DOHH2 (cell line): Measurements from ENCODE around the gene SVOPL.

Source experiments
- H3F3A ChIP-seq: fragments of 200-600 bp; sonication (generic), shearing (Covaris generic); 2 replicates; pipeline ENCODE4 v1.6.0; 2016; ENCODE audit warnings: antibody characterized with exemption, mild to moderate bottlenecking; ENCODE audit not compliant: control insufficient read depth, insufficient read depth
- H3K27ac ChIP-seq: fragments of 200-600 bp; sonication (generic); 2 replicates; pipeline ENCODE4 v1.5.1; 2014; ENCODE audit warnings: low read depth, mild to moderate bottlenecking, low read length, moderate library complexity
- H3K27me3 ChIP-seq: fragments of 200-600 bp; sonication (generic); 2 replicates; pipeline ENCODE4 v1.6.1; 2014; ENCODE audit warnings: mild to moderate bottlenecking, low read length, mixed read lengths; ENCODE audit not compliant: control insufficient read depth
- H3K36me3 ChIP-seq: fragments of 200-600 bp; sonication (generic); 2 replicates; pipeline ENCODE4 v1.6.1; 2014; ENCODE audit warnings: mild to moderate bottlenecking, low read length, moderate library complexity, mixed read lengths; ENCODE audit not compliant: control insufficient read depth
- H3K4me1 ChIP-seq: fragments of 200-600 bp; sonication (generic); 2 replicates; pipeline ENCODE4 v1.6.1; 2014; ENCODE audit warnings: mild to moderate bottlenecking, low read length, mixed read lengths; ENCODE audit not compliant: control insufficient read depth
- H3K4me2 ChIP-seq: fragments of 200-600 bp; sonication (generic); 2 replicates; pipeline ENCODE4 v1.6.0; 2014; ENCODE audit warnings: mild to moderate bottlenecking, low read length, moderate library complexity
- H3K4me3 ChIP-seq: fragments of 200-600 bp; sonication (generic); 2 replicates; pipeline ENCODE4 v1.5.1; 2014; ENCODE audit warnings: mild to moderate bottlenecking, low read length, mixed read lengths
- H3K79me2 ChIP-seq: fragments of 200-600 bp; sonication (generic); 2 replicates; pipeline ENCODE4 v1.6.1; 2014; ENCODE audit warnings: mild to moderate bottlenecking, low read length, mixed read lengths; ENCODE audit not compliant: control insufficient read depth
- H3K9me2 ChIP-seq: fragments of 200-600 bp; sonication (generic); replicated peaks from 2 replicates; pipeline ENCODE4 v1.6.1; 2014; ENCODE audit warnings: mild to moderate bottlenecking, low read length, mixed read lengths; ENCODE audit not compliant: control insufficient read depth
- H3K9me3 ChIP-seq: fragments of 200-600 bp; sonication (generic); 2 replicates; pipeline ENCODE4 v1.6.1; 2014; ENCODE audit warnings: antibody characterized with exemption, low read length, mixed read lengths; ENCODE audit not compliant: control insufficient read depth, insufficient read depth
- H4K20me1 ChIP-seq: fragments of 200-600 bp; sonication (generic); 2 replicates; pipeline ENCODE4 v1.6.0; 2014; ENCODE audit warnings: low read depth, mild to moderate bottlenecking, antibody characterized with exemption, low read length, moderate library complexity; ENCODE audit not compliant: control insufficient read depth, insufficient read depth
- CTCF ChIP-seq: fragments of 200-600 bp; sonication (generic); IDR thresholded peaks from one replicate; pipeline ENCODE4 v1.5.1; 2014; ENCODE audit warnings: antibody characterized with exemption, mild to moderate bottlenecking, low read depth, low read length; ENCODE audit not compliant: poor library complexity, severe bottlenecking
- EZH2phosphoT487 ChIP-seq: fragments of 200-600 bp; sonication (generic); IDR thresholded peaks from 2 replicates; pipeline ENCODE4 v1.6.1; 2017; ENCODE audit warnings: borderline replicate concordance, mild to moderate bottlenecking, antibody characterized with exemption, low read length, moderate library complexity, mixed read lengths

The SVOPL gene

DNA sequence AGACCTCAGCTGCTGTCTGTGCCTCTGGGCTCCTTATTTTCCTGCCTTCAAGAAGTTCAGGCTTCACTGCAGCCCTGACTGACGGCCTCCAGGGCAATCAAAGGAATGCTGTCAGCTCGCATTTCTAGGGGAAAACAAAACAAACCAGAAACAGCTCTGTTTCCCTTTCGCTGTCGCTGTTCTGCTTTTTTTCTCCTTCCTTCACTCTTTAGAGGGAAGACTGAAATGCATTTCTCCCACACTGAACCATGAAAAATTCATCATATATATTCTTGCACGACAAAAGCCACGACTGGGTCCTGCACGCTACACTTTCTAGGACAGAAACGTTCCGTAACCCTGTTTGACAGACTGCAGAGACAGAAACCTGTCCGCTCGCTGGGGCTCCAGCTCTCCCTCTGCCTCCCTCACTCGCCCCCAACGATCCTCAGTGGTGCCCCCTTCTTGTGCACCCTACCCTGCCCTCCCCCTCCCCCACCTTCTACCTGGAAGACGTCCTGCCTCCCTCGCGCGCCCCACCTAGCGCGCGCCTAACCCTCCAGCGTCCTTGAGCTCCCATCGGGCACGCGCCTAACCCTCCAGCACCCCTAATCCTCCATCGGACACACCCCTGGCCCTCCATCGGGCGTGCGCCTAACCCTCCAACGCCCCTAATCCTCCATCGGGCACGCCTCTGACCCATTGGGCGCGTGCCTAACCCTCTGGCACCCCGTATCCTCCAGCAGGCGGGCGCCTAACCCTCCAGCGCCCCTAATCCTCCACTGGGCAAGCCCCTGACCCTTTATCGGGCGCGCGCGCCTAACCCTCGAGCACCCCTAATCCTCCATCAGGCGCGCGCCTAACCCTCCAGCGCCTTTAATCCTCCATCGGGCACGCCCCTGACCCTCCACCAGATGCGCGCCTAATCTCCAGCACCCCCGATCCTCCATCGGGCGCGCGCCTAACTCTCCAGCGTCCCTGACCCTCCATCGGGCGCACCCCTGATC lies 37.1 kb downstream of the SVOPL start:
- Histone ChIP-seq H3K9me3 (no peaks in the 10 kb centered on the region), H3K4me1 (no peaks in the 10 kb centered on the region), H3K79me2 (no peaks in the 10 kb centered on the region), H4K20me1 (no peaks in the 10 kb centered on the region), H3K4me3 (no peak overlapping the region), H3K27ac (no peak overlapping the region), H3K9me2 (no peaks in the 10 kb centered on the region), H3F3A (no peaks in the 10 kb centered on the region), H3K36me3 (no peaks in the 10 kb centered on the region), H3K4me2 (no peak overlapping the region), H3K27me3 (no peaks in the 10 kb centered on the region)
- TF ChIP-seq EZH2phosphoT487 (no peak), CTCF (no peak)

GRCh38 chr7:138662991-138663320 lies 38.2 kb downstream of the SVOPL start:
- no peaks in the 10 kb centered on the region for H3F3A ChIP-seq
- H3K9me3 ChIP-seq, result no peaks in the 10 kb centered on the region
- H3K27me3 ChIP-seq, result no peaks in the 10 kb centered on the region
- no peak overlapping the region for H3K4me3 ChIP-seq
- no peaks in the 10 kb centered on the region for H3K36me3 ChIP-seq
- H3K79me2 ChIP-seq, result no peaks in the 10 kb centered on the region
- H3K27ac ChIP-seq, result no peak overlapping the region
- no peaks in the 10 kb centered on the region for H3K9me2 ChIP-seq
- no peak for TF ChIP-seq EZH2phosphoT487
- TF ChIP-seq CTCF, result no peak
- no peaks in the 10 kb centered on the region for H3K4me1 ChIP-seq
- H4K20me1 ChIP-seq, result no peaks in the 10 kb centered on the region
- H3K4me2 ChIP-seq, result no peak overlapping the region

- H3K4me1 ChIP-seq, result no peaks in the 10 kb centered on the region
- no peak overlapping the region for H3K27ac ChIP-seq
- H3K79me2 ChIP-seq, result no peaks in the 10 kb centered on the region
Measured at GRCh38 chr7:138662076-138662990, 38.8 kb downstream of the SVOPL start.

More at GRCh38 chr7:138662076-138662990, 38.8 kb downstream of the SVOPL start:
- no peaks in the 10 kb centered on the region for H3K9me2 ChIP-seq
- no peaks in the 10 kb centered on the region for H3F3A ChIP-seq
- TF ChIP-seq CTCF, result no peak
- TF ChIP-seq EZH2phosphoT487, result no peak
- no peaks in the 10 kb centered on the region for H4K20me1 ChIP-seq
- H3K36me3 ChIP-seq, result no peaks in the 10 kb centered on the region
- H3K9me3 ChIP-seq, result no peaks in the 10 kb centered on the region
- H3K4me3 ChIP-seq, result no peak overlapping the region
- H3K4me2 ChIP-seq, result no peak overlapping the region
- no peaks in the 10 kb centered on the region for H3K27me3 ChIP-seq
